GDM1 (cell line): ENCODE results near the gene SPI1.

Experiments
- DNase-seq: peaks from one replicate; lab custom pipeline; 2025; lab: John Stamatoyannopoulos, UW

The SPI1 gene

DNA sequence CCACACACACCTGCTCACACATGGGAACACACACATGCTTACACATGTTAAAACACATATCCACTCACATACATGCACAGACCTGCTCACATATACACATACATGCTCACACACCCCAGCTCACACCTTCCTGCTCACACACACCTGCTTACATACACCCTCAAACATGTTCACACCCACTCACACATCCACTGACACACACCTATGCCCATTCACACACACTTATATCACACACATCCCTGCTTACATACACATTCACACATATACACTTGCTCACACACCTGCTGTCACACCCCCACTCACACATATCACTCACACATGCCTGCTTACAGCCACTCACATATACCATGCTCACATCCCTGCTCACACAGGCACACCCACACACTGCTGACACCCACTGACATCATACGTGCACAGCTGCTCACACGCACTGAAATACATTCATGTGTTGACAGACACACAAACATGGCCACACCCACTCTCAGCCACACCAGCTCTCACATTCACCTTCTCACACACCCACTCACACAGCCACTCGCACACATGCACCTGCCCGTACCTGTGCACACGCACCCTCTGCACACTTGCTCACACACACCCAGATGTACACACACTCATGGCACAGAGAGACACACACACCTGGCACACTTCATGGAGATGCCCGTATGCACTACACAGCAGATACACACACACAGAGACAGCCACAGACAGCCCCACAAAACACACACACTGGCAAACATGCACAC is 20.2 kb downstream of the SPI1 start:
- no peak for DNase-seq

DNA sequence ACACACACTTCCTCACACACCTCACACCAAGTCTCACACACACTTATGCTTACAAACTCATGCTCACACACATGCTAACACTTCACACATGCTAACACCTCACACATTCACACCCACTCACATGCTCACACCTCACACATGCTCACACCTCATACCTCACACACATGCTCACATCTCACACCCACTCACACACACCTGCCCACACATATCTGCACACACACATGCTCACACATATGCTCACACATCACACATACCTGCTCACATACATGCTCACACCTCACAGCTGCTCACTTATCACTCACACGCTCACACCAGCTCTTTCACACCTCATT is 21.4 kb downstream of the SPI1 start:
- no peak for DNase-seq

DNA sequence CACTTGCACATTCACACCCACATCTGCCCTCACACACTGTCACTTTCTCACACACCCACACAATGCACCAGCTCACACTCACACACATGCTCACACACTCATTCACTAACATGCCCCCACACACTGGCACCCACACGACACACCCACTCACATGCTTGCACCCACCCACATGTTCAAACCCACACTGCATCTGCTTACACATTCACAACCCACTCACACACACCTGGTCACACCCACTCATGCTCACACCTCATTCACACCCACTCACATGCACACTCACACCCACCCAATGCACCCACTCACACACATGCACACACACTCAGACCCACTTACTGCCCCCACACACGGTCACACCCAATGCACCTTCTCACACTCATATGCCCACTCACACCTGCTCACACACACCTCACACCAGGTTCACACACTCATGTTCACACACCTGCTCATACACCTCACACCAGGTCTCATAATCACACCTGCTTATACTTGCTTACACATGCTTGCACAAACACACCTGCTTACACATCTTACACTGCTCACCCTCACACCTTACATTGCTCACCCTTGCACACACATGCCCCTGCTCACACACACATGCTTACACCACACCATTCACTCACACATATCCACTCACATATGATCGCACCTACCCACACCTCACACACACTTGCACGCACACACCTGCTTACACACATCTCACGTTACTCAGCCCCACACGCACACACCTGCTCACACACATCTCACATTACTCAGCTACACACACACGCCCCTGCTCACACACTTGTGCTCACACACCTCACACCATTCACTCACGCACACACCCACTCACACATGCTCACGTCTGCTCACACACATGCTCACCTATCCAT is 22.0 kb downstream of the SPI1 start:
- DNase-seq, result no peak

DNA sequence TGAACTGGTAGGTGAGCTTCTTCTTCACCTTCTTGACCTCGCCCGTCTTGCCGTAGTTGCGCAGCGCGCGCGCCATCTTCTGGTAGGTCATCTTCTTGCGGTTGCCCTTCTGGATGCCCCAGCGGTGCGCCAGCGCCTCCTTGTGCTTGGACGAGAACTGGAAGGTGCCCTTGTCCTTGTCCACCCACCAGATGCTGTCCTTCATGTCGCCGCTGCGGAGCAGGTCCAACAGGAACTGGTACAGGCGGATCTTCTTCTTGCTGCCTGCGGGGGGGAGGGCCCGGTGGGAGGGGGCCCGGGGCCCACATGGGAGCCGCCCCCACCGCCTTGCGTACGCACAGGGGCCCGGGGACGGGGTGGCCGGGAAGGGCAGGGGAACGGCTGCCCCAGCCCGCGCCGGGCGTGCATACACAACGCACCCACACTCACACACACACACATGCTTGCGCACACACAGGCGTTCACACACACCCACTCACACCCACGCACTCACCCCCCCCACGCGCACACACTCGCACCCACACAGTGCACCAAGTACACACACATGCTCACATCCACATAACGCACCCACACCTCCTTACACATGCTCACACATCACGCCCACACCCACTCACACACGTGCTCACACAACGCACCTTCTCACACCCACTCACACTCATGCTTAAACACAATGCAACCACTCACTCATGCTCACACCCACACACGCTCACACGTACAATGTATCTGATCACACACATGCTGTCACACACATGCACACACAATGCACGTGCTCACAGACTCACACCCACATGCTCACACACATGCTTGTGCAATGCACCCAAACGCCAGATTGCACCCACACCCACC is 22.8 kb downstream of the SPI1 start:
- peak; percentile 17 for DNase-seq

DNA sequence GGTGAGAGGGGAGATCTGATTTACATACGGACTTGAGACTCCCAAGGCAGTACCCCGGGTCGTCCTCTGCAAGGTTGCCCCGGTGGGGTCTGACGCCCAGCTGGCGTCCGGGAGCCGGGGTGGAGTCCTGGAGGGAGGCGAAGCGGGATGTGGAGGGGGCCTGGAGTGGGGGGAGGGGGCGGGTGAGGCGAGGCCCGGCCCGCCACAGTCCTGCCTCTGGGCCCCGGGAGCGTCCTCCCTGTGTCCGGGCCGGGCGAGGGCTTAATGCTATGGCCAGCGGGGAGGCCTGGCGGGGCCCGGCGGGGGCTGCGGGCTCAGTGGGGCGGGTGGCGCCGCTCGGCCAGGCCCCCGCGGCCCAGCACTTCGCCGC is 23.4 kb downstream of the SPI1 start:
- no peak for DNase-seq

DNA sequence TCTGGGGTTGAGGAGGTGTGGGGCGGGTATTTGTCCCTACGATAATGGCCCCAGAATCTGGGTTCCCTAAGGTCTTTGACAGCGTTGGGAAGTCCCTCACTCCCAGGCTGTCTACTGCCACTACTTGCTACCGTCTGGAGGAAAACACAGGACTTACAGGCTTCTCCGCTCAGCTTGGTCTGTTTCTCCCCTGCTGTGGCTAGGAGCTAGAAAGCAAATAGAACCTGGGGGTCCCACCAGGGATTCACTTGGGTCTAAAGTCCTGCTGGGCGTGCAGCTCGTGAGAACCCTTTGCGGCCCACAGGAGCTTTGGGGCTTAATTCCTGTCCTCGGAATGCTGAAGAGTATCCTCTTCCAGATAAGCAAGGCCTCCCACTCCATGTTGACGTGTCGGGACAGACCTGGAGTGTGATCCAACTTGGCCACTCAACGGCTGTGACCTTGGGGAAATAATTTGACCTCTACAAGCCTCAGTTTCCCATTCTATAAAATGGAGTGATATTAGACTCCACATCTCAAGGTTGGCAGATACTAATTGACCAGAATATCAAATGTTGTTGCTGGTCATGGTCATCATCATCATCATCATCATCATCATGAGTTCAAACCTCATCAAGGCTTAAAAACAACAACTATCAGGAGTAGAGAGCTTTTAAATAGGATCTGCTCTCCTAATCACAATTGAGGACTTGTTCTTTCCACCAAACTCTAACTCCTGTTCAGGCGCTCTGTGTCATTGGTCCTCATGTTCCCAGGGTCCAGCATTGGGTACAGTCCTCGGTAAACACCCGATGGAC is 24.2 kb downstream of the SPI1 start:
- DNase-seq, result no peak

DNA sequence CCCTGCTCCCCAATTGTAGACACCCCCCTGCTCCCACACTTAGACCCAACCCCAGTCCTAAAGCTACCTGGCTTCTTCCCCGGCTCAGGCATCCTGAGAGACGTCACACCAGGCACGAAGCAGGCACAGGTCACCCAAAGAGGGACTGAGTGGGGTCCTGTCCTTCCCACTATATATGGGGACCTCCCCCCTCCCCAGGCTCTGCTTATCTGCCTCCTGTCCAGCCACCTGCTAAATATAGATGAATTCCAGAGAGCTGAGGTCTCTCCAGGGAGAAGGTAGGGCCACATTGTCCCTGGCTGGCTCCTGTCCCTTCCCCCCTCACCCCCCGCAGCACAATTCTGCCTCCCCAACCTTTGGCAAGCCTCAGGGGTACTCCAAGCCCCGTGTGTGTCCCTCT is 25.8 kb downstream of the SPI1 start, which contains the start of gene MYBPC3:
TSS of gene MYBPC3 (minus strand) at position 147 of the 400 bp plus-strand sequence. CDS start at position 92, 55 bp downstream.
- no peak for DNase-seq

DNA sequence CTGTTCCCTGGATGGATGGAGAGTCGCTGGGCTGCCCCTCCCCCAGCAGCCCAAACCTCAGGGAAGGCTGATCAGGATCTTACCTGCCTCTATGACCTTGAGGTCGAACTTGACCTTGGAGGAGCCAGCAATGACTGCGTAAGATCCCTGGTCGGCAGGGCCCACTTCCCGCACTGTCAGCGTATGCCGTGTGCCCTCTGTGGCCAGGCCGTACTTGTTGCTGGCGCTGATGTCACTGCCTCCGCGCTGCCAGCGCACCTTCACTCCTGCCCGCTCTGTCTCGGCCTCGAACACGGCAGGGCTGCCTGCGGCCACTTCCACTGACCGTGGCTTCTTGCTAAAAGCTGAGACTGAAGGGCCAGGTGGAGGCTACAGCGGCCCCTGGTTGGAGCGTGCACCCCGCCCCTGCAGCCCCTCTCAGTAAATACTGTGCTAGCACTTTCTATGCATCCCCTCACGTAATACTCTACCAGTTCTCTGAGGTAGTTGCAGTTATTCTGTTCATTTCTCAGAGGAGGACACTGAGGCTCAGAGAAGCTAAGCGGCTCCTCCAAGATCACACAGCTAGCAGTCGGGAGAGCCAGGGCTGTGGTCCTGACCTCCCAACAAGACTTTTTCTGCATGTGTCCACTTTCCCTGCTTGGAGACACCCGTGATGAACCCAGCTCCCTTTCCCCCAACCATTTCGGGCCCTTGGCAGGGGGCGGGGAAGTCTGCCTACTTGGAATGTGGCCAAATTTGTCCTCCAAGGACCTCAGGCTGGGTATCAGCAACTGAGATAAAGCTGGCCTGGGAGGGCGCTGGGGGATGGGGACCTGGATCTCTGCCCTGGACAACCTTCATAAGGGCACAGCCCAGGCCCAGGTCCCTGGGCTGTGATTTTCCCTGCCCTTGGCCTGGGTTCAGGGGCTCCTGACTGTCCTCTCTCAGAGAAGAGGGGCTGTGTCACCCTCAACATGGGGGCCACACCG is 26.9 kb downstream of the SPI1 start:
- no peak for DNase-seq

DNA sequence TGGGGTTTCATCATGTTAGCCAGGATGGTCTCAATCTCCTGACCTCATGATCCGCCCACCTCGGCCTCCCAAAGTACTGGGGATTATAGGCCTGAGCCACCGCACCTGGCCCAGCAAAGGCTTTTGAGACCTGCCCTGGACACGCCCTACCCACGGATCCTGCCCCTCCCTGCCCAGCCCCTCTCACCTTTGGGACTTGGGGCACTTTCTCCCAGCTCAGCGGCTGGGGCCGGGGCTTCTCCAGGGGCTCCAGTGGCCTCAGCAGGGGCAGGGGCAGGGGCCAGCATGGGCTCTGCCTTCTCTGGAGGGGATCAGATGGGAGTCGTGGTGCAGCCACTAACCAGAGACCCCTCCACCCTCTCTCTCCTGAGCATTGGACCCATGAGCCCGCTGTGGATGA is 28.0 kb downstream of the SPI1 start:
- DNase-seq, result no peak

DNA sequence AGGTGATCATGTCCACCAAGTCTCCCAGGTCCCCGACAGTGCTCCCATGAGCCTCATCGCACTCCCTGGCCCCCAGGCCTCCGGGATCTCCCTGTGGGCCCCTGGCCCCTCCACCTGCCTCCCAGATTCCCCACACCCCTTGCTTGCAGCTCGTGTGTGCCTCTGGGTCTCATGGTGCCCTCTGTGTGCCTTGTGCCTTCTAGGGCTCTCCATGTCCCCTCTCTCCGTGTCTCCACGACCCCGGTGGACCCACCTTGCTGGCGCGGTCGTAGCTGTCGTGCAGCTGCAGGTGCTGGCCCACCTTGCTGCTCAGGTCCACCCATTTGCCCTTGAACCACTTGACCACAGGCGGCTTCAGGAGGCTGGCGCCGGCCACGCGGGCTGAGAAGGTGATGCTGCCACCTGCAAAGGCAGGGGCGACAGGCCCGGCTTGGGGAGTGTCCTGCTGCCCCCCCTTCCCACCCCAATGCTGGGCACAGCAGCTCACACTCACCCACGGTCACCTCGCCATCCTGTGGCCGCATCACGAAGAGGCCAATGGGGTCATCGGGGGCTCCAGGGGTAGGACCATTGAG is 28.7 kb downstream of the SPI1 start:
- no peak for DNase-seq

DNA sequence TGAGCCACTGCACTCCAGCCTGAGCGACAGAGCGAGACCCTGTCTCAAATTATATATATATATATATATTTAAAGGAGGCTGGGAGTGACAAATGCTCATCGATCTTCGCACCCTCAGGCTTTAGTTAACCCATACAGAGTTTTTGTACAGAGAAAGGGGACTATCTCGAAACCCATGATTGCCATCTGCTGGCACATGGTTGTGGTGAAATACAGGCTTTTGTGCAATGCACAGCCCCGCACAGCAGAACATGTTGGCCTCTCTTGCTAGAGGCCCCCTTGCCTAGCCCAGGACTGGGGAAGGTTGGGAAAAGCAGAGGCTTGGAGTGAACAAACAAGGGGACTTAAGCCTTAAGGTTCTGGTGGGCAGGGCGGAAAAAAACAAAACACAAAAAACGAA is 29.5 kb downstream of the SPI1 start:
- DNase-seq, result peak; percentile 23

DNA sequence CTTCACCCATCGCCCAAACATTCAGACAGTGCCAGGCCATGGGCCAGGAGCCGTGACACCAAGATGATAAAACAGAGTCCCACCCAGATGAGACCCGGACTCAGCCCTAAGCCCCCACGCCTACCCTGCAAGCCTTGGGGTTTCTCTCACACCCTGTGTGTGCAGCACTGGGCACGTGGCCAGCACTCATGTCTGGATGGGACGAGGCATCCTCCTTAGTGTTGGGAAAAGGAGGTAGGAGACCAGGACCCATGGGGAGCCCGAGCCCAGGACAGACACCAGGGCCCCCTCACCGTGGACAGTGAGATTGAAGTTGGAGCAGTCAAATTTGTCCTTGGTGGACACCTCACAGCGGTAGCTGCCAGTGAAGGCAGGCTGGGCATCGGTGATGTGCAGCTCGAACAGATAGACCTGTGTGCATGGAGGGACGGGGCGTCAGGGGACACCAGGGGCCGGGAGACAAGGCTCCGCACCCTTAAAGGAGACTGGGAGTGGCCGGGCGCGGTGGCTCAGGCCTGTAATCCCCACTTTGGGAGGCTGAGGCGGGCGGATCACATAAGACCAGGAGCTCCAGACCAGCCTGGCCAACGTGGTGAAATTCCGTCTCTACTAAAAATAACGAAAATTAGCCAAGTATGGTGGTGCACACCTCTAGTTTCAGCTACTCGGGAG is 30.1 kb downstream of the SPI1 start:
- DNase-seq, result no peak

DNA sequence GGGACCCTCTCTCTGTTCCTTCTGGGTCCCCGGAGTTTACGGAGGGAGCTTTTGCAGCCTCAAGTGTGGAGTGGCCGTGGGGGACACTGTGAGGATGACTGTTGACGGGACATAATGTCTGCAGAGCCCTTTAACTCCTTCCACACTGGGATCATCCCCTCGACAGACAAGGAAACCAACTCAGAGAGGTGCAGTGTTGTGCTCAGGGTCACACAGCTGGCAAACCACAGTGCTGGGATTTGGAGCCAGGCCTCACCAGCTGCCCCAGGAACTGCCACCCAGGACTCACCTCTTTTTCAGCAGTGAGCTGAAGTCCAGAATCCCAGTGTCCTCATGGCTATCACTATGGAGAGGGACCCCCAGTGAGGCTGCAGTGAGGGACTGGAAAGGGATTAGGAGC is 31.2 kb downstream of the SPI1 start:
- DNase-seq, result no peak

DNA sequence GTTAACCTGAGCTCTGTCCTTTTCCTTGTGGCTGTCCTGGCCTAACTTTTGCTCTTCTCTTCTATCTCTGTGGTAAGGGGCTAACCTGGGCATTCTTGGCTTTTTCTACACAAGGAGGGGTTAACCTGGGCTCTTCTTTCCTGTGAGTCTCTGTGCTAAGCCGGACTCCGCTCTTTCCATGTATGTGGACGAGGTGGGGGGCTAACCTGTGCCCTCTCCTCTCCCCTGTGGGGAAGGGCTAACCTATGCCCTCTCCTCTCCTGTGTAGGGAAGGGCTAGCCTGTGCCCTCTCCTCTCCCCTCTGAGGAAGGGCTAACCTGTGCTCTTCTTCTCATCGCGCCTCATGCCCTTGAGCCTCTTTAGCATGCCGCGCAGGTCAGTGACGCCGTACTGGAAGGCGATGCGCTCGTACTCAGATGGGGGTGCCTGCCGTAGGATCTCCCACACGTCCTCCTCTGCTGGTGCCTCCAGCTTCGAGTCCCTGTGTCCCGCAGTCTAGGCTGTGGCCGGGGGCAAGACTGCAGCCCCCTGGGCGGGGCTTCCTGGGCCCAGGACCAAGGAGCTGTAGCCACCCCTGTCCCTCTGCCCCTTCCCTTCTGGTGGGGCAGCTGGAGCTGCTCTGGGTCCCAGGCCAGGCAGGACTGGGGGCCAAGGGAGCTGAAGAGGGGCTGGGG is 32.3 kb downstream of the SPI1 start:
- DNase-seq, result no peak

DNA sequence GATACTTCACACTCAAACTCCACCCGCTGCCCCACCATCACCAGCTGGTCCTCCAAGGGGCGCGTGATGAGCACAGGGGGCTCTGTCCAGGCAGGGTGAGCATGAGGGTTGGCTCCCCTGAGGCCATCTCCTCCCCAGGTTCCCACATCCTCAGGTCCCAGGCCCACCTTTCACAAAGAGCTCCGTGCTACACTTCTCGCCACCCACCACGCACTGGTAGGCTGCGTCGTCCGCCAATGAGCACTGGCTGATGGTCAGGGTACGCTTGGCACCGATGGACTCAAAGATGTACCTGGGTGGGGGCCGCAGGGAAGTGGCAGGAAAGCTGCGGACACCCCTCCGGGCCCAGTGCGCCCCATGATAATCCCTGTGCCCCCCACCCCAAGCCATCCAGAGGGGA is 35.5 kb downstream of the SPI1 start:
- no peak for DNase-seq

DNA sequence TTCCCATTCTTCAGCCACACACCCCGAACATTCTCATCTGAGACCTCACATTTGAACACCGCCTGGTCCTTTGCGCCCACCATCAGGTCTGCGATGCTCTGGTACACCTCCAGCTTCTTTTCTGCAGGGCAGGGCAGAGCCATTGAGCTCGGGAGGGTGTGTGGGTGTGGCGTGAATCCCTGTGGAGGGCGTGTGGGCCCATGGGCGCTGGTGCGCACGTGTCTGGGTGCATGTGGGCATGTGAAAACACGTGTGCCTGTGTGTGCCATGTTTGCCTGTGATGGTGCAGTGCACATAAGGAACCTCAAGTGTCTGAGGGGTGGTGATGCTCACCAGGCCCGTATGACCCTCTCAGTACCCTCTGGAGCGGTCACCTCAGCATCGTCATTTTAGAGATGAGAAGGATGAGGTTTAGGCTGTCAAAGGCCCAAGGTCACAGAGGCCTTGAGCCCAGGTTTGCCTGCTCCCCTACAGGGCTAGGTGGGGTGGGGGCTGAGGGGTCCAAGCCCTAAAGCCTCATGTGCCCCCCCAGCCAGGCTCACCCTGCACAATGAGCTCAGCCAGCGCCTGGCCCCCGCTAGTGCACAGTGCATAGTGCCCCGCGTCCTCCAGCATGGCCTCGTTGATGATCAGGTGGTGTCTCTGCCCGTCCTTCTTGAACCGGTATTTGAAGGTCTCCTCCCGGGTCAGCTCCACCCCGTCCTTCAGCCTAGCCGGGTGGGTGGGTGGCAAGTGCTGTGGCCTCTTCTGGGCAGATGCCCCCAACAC is 36.1 kb downstream of the SPI1 start:
- no peak for DNase-seq

DNA sequence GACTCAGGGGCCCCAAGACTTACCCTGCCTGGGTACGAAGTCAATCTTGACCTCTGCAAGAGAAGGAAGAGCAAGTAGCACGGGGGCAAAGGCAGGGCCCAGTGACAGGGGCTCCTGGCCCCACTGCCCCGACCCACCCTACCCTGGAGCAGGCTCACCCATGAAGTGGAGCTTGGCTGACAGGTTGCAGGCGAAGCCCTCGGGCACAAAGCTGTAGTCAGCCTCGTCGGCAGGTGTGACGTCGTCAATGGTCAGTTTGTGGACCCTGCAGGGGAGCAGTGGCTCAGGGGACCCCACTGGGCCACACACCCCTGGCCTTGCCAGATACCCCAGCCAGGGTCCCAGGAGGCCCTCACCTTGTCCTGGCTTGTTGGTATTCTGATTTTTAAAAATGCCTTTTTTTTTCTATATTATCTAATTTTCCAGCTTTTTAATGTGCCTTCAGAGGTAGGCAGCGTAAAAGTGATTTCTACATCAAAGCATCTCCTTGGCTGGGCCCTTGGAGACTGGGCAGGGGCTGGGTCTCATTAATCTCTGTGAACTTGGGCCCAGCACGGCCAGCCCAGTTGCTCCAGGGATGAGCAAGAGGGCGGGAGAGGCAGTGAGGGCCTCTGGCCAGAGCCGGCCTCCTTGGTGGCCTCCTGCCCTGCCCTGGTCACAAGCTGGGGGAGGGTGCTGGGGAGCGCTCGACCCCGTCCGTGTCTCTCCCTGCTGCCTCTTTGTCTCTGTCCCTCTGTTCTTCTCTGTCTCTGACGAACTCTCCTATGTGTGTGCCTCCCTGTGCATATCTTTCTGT is 37.2 kb downstream of the SPI1 start:
- no peak for DNase-seq
